Uterus (tissue), 2 donors: Measurements from ENCODE around the gene LPCAT3.

ENCODE experiments used
- POLR2A ChIP-seq, 2 donors: fragments of 450-650 bp; IDR thresholded peaks; one replicate each; pipeline ENCODE4 v1.6.1; 2016; ENCODE audit warnings: antibody characterized with exemption in 2 of 2, mild to moderate bottlenecking in 1 of 2, moderate library complexity in 1 of 2
- TF ChIP-seq, protein P1 (sequence below), 4 experiments: fragments of 200-600 bp in 2 of 4; fragments of 450-650 bp in 2 of 4; sonication (generic) in 2 of 4; IDR thresholded peaks; one replicate each; pipeline ENCODE4 v1.5.1; 2016 to 2019; ENCODE audit warnings: antibody characterized with exemption in 4 of 4, mild to moderate bottlenecking in 2 of 4, moderate library complexity in 1 of 4

GRCh38 chr12:7038591-7038990, 20.3 kb upstream of the LPCAT3 start:
- TF ChIP-seq, protein P1, sequence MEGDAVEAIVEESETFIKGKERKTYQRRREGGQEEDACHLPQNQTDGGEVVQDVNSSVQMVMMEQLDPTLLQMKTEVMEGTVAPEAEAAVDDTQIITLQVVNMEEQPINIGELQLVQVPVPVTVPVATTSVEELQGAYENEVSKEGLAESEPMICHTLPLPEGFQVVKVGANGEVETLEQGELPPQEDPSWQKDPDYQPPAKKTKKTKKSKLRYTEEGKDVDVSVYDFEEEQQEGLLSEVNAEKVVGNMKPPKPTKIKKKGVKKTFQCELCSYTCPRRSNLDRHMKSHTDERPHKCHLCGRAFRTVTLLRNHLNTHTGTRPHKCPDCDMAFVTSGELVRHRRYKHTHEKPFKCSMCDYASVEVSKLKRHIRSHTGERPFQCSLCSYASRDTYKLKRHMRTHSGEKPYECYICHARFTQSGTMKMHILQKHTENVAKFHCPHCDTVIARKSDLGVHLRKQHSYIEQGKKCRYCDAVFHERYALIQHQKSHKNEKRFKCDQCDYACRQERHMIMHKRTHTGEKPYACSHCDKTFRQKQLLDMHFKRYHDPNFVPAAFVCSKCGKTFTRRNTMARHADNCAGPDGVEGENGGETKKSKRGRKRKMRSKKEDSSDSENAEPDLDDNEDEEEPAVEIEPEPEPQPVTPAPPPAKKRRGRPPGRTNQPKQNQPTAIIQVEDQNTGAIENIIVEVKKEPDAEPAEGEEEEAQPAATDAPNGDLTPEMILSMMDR (IDR thresholded peaks at IDR 0.05), result no peak
- TF ChIP-seq POLR2A (IDR thresholded peaks at IDR 0.05), result no peak
